Uterus (tissue), 2 donors: ENCODE measurements around the gene SNURF.

Experiments
- POLR2A ChIP-seq, 2 donors: fragments of 450-650 bp; IDR thresholded peaks; one replicate each; pipeline ENCODE4 v1.6.1; 2016; ENCODE audit warnings: antibody characterized with exemption in 2 of 2, mild to moderate bottlenecking in 1 of 2, moderate library complexity in 1 of 2
- TF ChIP-seq, protein P1 (sequence below), 4 experiments: fragments of 200-600 bp in 2 of 4; fragments of 450-650 bp in 2 of 4; sonication (generic) in 2 of 4; IDR thresholded peaks; one replicate each; pipeline ENCODE4 v1.5.1; 2016 to 2019; ENCODE audit warnings: antibody characterized with exemption in 4 of 4, mild to moderate bottlenecking in 2 of 4, moderate library complexity in 1 of 4

DNA sequence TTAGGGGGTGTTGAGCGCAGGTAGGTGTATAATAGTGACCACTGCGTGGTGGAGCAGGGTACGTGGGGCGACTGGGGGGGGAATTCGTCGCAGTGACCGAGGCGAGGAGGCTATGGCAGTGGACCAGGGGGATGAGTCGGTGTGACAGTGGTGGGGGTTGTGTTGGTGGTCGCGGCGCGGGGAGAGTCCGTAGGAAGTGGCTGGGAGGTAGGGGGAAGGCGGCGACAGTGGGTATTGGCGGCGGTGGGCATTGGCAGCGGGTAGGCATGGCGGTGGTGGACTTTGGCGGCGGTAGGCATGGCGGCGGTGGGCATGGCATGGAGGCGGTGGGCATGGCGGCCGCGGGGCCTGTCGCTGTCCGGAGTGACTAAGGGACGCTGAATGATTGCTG, 739 bp downstream of the SNURF start:
- TF ChIP-seq, protein P1, sequence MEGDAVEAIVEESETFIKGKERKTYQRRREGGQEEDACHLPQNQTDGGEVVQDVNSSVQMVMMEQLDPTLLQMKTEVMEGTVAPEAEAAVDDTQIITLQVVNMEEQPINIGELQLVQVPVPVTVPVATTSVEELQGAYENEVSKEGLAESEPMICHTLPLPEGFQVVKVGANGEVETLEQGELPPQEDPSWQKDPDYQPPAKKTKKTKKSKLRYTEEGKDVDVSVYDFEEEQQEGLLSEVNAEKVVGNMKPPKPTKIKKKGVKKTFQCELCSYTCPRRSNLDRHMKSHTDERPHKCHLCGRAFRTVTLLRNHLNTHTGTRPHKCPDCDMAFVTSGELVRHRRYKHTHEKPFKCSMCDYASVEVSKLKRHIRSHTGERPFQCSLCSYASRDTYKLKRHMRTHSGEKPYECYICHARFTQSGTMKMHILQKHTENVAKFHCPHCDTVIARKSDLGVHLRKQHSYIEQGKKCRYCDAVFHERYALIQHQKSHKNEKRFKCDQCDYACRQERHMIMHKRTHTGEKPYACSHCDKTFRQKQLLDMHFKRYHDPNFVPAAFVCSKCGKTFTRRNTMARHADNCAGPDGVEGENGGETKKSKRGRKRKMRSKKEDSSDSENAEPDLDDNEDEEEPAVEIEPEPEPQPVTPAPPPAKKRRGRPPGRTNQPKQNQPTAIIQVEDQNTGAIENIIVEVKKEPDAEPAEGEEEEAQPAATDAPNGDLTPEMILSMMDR (IDR thresholded peaks at IDR 0.05): no peak
- no peak for TF ChIP-seq POLR2A (IDR thresholded peaks at IDR 0.05)
